Measurements from ENCODE around the gene AIFM1.
A peak's percentile ranks its signal among the peaks of the same experiment; 100 is the strongest.

The AIFM1 gene

DNA sequence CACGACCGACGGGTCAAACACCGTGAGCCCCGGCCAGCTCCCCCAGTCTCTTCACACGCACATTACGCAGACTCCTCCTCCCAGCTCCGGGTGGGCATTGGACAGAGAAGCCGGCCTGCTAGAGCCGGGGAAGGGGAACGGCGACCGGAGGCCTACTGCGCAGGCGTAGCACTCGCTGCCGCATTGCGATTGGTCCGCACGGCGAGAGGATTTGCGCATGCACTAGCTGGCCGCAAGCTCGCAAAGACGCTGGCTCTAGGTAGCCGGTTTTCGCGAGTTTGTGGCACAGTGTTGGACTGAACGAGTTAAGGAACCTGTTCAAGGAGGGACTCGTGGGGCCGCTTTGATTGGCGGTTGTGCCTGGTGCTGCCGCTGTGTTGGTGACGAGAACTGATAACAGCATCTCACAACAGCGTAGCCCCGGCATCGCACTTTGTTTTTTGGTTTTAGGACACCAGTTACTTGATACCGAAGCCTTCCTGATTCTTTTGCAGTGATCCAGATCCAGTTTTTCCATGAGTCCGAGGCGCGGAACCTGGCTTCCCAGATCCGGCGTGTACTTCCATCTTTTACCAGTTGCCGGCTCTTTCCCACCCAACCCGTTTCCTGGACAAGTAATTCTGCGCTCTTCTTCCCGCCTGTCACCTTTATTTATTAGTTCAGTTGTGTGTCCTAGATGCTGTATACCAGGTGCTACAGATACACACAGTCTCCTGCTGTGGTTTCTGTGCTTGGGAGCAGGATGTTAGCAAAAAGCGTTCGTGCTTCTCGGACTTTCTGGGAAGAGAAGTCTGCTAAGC is at the start of gene AIFM1:
TSS of gene AIFM1 (minus strand) at position 139 of the 800 bp plus-strand sequence. CDS start 185 bp downstream, outside the sequence.
- peak; percentile 56 to 73 (median 70) for DNase-seq (ENCODE audit: low read depth in 3 of 3)

GRCh38 chrX:130213376-130213775 is 47.7 kb upstream of the AIFM1 start:
- DNase-seq (ENCODE audit: low read depth in 3 of 3), result no peak

GRCh38 chrX:130212371-130212770 is 46.7 kb upstream of the AIFM1 start:
- no peak for DNase-seq (ENCODE audit: low read depth in 3 of 3)

DNA sequence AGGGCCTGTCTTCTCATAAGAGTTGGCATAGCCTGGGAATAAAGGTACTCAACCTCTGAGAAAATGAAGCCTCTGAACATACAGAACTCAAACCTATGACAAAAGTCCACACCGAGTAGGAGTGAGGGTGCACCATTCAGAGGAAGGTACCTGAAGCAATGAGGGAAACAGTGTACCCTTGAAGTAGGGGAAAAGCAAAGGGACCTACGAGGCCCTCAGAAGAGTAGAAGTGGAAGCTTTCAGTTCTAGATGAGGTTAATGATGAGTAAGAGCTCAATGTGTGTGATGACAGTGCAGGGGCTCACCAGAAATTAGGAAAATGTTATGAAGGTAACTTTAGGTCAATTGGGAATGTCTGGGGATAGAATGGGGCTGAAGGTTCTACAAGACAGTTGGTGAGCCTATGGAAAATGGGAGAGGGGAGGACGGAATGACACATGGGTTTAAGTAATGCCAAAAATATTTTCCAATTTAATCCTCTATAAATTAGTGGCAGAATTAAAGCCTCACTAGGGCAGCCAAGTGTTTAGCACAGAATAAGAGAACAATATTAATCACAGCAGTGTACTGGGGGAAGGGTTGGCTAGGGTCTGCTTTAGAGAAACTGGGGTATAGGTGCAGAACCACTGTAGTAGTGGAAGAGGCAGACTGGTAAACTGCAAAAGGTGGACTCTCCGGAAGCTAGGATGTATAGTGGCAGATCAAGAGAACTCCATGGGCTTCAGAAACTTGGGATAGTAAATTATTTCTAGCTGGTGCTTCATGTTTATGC is 46.0 kb upstream of the AIFM1 start:
- DNase-seq (ENCODE audit: low read depth in 3 of 3), result no peak

DNA sequence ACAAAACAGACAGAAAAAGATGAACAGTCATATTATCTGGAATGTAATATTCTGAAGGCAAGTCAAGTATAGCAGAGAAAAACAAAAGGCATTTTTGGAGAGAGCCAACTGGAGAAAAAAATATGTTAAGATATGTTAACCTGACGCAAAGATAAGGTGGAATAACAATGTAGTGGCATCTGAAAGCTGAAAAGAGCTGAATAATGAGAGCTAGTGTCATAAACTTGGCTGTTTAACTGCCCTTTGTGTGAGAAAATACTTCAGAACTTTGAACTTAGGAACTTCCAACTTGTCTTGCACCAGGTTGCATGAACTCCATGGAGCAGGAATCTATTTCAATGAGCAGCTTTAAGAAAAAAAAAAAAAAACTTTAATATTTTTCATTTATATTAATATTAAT is 39.0 kb upstream of the AIFM1 start:
- DNase-seq (ENCODE audit: low read depth in 3 of 3), result no peak

- DNase-seq (ENCODE audit: low read depth in 3 of 3), result no peak
Observed at GRCh38 chrX:130197464-130197863, 31.8 kb upstream of the AIFM1 start.

- DNase-seq (ENCODE audit: low read depth in 3 of 3), result no peak
Observed at GRCh38 chrX:130196466-130196865, 30.8 kb upstream of the AIFM1 start.

- no peak for DNase-seq (ENCODE audit: low read depth in 3 of 3)
Observed at GRCh38 chrX:130190801-130191200, 25.2 kb upstream of the AIFM1 start.

GRCh38 chrX:130186651-130187050 is 21.0 kb upstream of the AIFM1 start:
- no peak for DNase-seq (ENCODE audit: low read depth in 3 of 3)

GRCh38 chrX:130184857-130185256 is 19.2 kb upstream of the AIFM1 start:
- no peak for DNase-seq (ENCODE audit: low read depth in 3 of 3)

DNA sequence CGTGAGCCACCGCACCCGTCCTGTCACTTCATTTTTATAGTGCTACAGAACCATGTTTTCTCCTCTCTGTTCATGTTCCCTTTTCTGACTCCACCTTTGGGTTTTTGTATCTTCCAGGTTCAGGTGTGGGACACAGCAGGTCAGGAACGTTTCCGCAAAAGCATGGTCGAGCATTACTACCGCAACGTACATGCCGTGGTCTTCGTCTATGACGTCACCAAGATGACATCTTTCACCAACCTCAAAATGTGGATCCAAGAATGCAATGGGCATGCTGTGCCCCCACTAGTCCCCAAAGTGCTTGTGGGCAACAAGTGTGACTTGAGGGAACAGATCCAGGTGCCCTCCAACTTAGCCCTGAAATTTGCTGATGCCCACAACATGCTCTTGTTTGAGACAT is 18.5 kb upstream of the AIFM1 start:
- DNase-seq (ENCODE audit: low read depth in 3 of 3), result no peak

DNA sequence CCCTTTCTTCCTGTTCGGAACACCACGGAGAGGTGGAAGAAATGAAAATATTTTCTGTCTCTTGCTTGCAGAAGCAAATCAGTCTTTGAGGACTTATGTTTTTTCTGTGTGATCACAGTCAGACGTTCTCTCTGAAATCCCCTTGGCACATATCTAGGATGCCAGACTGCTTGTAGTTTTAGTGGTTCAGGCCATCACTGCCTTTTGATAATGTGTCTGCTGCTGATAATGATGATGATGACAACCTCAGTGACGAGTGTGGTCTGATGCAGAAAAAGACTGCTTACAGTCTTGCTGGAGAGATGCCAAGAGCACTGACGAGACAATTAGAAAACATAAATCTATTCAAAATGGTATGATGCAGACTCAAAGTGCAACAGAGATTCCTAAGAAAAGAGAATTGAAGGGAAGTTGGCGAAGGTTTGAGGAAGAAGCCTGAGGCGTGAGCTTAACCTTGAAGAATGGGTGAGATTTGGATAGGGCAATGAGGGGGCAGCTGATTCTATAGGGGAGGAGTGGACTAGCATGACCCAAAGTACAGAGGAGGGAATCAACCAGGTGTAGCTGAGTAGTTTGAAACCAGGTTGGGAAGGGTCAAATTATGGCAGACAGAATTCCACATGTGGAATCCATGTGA is 14.1 kb upstream of the AIFM1 start:
- no peak for DNase-seq (ENCODE audit: low read depth in 3 of 3)

GRCh38 chrX:130179170-130179569 is 13.5 kb upstream of the AIFM1 start:
- no peak for DNase-seq (ENCODE audit: low read depth in 3 of 3)

DNA sequence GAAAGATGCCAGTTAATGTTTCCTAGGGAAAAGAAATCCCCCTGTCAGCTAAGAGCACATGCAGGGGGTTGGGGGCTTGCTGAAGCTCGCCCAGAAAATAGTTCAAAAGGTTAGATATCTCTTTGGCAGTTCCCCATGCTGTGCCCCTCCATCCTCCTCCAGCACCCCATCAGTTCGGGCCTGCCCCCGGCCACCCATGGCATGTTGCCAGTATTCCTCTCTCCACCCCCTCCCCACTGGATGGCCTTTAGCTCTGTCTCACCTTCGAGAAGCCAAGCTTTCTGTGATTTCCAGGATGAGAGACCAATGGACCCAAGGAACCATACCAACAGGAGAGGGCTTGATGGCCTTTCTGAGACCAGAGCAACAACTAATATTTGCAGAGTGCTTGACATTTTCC is 11.3 kb upstream of the AIFM1 start:
- DNase-seq (ENCODE audit: low read depth in 3 of 3), result no peak

DNA sequence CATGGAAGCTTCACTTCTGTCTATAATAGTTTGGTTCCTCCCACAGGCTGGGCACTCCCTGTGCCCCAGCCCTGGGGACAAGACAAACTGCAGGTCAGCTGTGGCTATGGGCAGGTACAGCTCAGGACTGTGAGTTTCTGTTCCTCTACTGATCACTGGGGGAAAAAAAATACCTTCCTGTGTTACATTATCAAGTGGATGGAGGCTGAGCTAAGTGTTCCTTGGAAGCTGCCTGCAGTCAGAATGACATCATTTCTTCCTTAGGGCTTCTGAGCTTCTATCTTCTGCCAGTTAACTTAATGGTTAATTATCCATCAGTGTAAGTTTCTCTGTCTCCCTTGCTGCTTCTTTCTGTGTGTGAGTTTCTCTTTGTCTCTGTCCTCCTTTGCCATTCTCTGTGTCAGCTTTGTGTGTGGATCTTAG is 10.7 kb upstream of the AIFM1 start:
- no peak for DNase-seq (ENCODE audit: low read depth in 3 of 3)

DNA sequence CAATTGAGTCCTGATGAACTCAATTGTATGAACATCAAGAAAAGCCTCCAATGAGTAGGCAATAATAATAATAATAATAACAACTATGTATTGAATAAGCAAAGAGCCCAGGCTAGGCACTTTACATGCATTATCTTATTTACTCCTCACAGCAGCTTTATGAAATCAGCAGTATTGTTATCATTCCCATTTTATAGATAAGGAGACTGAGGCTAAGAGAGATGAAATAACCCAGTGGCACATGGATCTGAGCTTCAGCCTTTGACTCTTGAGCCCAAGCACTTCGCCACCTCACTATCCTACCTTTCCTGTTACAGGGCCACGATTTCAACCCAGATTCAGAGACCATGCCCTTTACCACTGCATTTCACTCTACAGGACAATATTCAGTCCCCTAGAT is 9.3 kb upstream of the AIFM1 start:
- DNase-seq (ENCODE audit: low read depth in 3 of 3), result no peak

- no peak for DNase-seq (ENCODE audit: low read depth in 3 of 3)
Observed at GRCh38 chrX:130174045-130174704, 8.5 kb upstream of the AIFM1 start.

GRCh38 chrX:130173190-130173895 is 7.7 kb upstream of the AIFM1 start:
- DNase-seq (ENCODE audit: low read depth in 3 of 3), result no peak

DNA sequence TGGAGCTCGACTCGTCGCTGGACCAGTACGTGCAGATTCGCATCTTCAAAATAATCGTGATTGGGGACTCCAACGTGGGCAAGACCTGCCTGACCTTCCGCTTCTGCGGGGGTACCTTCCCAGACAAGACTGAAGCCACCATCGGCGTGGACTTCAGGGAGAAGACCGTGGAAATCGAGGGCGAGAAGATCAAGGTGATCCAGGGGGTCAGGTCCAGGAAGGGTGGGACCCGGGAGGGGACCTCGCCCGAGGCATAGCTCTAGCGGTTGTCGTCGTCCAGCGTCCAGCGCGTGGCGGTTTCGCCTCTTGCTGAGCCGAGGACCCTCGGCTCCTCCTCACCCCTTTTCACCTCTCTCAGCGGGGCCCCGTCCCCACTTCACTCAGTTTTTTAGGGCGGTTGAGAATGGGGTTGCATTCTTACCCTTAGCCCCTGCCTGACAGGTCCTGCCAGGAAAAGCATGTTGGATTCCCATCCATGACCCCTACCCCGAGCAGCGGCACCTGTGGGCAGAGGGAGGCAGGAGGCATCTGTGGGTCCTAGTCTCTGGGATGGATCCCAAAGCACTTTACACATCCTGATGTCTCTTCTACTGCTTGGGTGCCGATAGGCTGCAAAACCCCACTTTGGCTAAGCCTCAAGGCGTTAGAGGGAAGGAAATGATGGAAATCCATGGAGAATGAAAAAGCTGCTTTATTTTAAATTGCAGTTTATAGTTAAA is 6.6 kb upstream of the AIFM1 start:
- no peak for DNase-seq (ENCODE audit: low read depth in 3 of 3)

- DNase-seq (ENCODE audit: low read depth in 3 of 3), result peak in 1 of 3 experiments; percentile 8
Observed at GRCh38 chrX:130171446-130172126, 5.9 kb upstream of the AIFM1 start, which contains the start of gene RAB33A. Gene RAB33A, plus strand, starts transcription at chrX:130171962. Its CDS starts 101 bp downstream, at chrX:130172063.

Measured in stimulated activated CD4-positive, alpha-beta T cell treated with anti-CD3 and anti-CD28 coated beads, TNF-alpha, amount 100 ng/mL, for 4 hours (primary cell).